ENCODE results near the gene BOK.

Gene BOK

GRCh38 chr2:241619597-241620418 lies 61.3 kb downstream of the BOK start:
- no peak overlapping the region for H3K4me3 ChIP-seq (replicated peaks; ENCODE audit: low read depth, low read length)
- H3K36me3 ChIP-seq (ENCODE audit: control insufficient read depth, insufficient read depth, low read length) = peaks cover 3% of the 10 kb centered on the region
- H3K27me3 ChIP-seq (replicated peaks; ENCODE audit: control insufficient read depth, insufficient read depth, low read length) = no peaks in the 10 kb centered on the region
- no peak for DNase-seq (ENCODE audit: extremely low read depth, insufficient read length)
- TF ChIP-seq CTCF (IDR thresholded peaks at IDR 0.05; ENCODE audit: insufficient read depth, low read length, poor library complexity, severe bottlenecking) = no peak

- DNase-seq (ENCODE audit: extremely low read depth, insufficient read length) = no peak
- peaks cover 5% of the 10 kb centered on the region for H3K36me3 ChIP-seq (ENCODE audit: control insufficient read depth, insufficient read depth, low read length)
Observed at GRCh38 chr2:241620419-241620769, 61.8 kb downstream of the BOK start.

More at GRCh38 chr2:241620419-241620769, 61.8 kb downstream of the BOK start:
- no peak for TF ChIP-seq CTCF (IDR thresholded peaks at IDR 0.05; ENCODE audit: insufficient read depth, low read length, poor library complexity, severe bottlenecking)
- Histone ChIP-seq H3K4me3 (replicated peaks; ENCODE audit: low read depth, low read length) (no peak overlapping the region), H3K27me3 (replicated peaks; ENCODE audit: control insufficient read depth, insufficient read depth, low read length) (no peaks in the 10 kb centered on the region)
